CD4-positive, alpha-beta T cell (primary cell): ENCODE measurements around the gene TNP2. TPM values are rescaled to one million over a fixed set of nuclear protein-coding genes. Genes with fewer than 3 reads are reported as not detected.
A peak's percentile ranks its signal among the peaks of the same experiment; 100 is the strongest.

Source experiments
- ATAC-seq: fragments of 200-7000 bp; cut with Tn5 transposase; one replicate; pipeline ENCODE4 v1.10.0; 2022; ENCODE audit warnings: mild to moderate bottlenecking; ENCODE audit not compliant: poor library complexity
- CTCF ChIA-PET: fragments of 350-600 bp; sonication (Branson Sonifier 250); formaldehyde crosslinking; loops from one replicate; lab custom pipeline; 2021; ENCODE audit warnings: antibody characterized with exemption, inconsistent platforms; lab: Charles Lee
- POLR2A ChIA-PET: fragments of 350-600 bp; sonication (Branson Sonifier 250); formaldehyde crosslinking; loops from one replicate; lab custom pipeline; 2021; ENCODE audit warnings: antibody characterized with exemption, inconsistent platforms; lab: Charles Lee
- DNase-seq, 14 experiments: peaks; one replicate each; pipeline ENCODE4 v3.0.0-alpha.2; 2013 to 2020; ENCODE audit warnings: mixed read lengths in 2 of 14
- H3K27ac ChIP-seq, 2 donors: one replicate each; pipeline versions ENCODE4 v1.5.1 to v1.7.0; 2013; ENCODE audit warnings: low read length in 2 of 2, low read depth in 1 of 2, mild to moderate bottlenecking in 1 of 2
- H3K27me3 ChIP-seq, 2 experiments: 1 replicate in 1 of 2; 2 replicates in 1 of 2; pipeline versions ENCODE4 v1.6.1 to v1.7.0; 2013; ENCODE audit warnings: low read length in 2 of 2, control low read depth in 1 of 2, mild to moderate bottlenecking in 1 of 2, moderate library complexity in 1 of 2; ENCODE audit not compliant: insufficient read depth in 2 of 2, control insufficient read depth in 1 of 2
- H3K36me3 ChIP-seq: one replicate; pipeline ENCODE4 v1.6.1; 2013; ENCODE audit warnings: low read length, control low read depth; ENCODE audit not compliant: insufficient read depth
- H3K4me1 ChIP-seq: one replicate; pipeline ENCODE4 v1.6.1; 2013; ENCODE audit warnings: low read length, control low read depth; ENCODE audit not compliant: insufficient read depth
- H3K4me3 ChIP-seq: one replicate; pipeline ENCODE4 v1.5.1; 2013; ENCODE audit warnings: mild to moderate bottlenecking, low read length, moderate library complexity
- H3K9me3 ChIP-seq, 2 experiments: 1 replicate in 1 of 2; 2 replicates in 1 of 2; pipeline versions ENCODE4 v1.6.1 to v1.7.0; 2013; ENCODE audit warnings: low read length in 2 of 2, mild to moderate bottlenecking in 2 of 2, control low read depth in 1 of 2, moderate library complexity in 1 of 2; ENCODE audit not compliant: control insufficient read depth in 1 of 2, insufficient read depth in 1 of 2
- H3K27ac Mint-ChIP-seq: one replicate; pipeline ENCODE4 v1.8.0; 2020; ENCODE audit warnings: mixed read lengths
- H3K27me3 Mint-ChIP-seq: one replicate; pipeline ENCODE4 v1.8.0; 2021; ENCODE audit warnings: mixed read lengths
- H3K36me3 Mint-ChIP-seq: one replicate; pipeline ENCODE4 v1.8.0; 2021; ENCODE audit warnings: low read depth, mixed read lengths
- H3K4me1 Mint-ChIP-seq: one replicate; pipeline ENCODE4 v1.8.0; 2021; ENCODE audit warnings: low read depth, mixed read lengths
- H3K4me3 Mint-ChIP-seq: one replicate; pipeline ENCODE4 v1.8.0; 2020; ENCODE audit warnings: mild to moderate bottlenecking, mixed read lengths
- H3K9me3 Mint-ChIP-seq: one replicate; pipeline ENCODE4 v1.8.0; 2020; ENCODE audit warnings: mixed read lengths
- CTCF ChIP-seq: fragments of 200-600 bp; IDR thresholded peaks from one replicate; pipeline ENCODE4 v1.8.0; 2022; ENCODE audit warnings: antibody characterized with exemption, mild to moderate bottlenecking
- intact Hi-C, 2 experiments: fragments of 100-400 bp; cut with DNase I in 1 of 2; cut with micrococcal nuclease in 1 of 2; formaldehyde crosslinking; loops; one replicate each; pipeline versions ENCODE4 v1.15.1 to v1.9.0; 2023 to 2025; cut with DNase I, micrococcal nuclease
- total RNA-seq, 174 experiments: library from RNA in 2 of 174; stranded (reverse) in 2 of 174; gene quantifications; one replicate each; pipeline ENCODE4 v1.2.3 and lab custom pipeline; 2021 to 2026

The TNP2 gene
- total RNA-seq, 2 experiments from 2014 or later, result not detected

DNA sequence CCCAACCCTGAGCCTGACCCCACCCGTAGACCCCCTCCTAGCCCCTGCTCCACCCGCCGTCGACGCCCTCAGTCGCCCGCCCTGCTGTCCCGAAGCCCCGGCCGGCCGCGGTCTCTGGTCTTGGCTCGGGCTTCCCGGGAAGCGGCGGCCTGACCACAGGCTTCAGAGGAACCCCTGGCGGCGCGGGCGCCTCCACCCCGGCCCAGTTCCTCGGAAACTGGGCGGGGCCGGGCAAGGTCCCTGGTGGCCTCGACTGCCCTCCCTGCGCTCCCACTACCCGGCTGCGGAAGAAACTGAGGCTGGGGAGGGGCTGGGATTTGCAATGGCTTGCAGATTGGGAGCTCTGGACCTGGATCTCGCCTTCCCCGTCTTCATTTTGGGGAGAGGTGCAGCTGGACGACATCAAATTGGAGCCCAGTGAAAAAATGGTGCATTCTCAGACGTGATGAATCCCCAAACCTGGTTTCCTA is 12.4 kb downstream of the TNP2 start:
- Mint-ChIP-seq H3K4me3 (peak overlapping the region; percentile 99), H3K36me3 (peaks cover 31% of the 10 kb centered on the region), H3K4me1 (peaks cover 55% of the 10 kb centered on the region), H3K9me3 (no peaks in the 10 kb centered on the region), H3K27me3 (no peaks in the 10 kb centered on the region), H3K27ac (peak overlapping the region; percentile 97)
- CTCF ChIA-PET, result interaction anchor here (0.6 to 5.6 kb wide), 12 partner anchors 23 to 486 kb away, joined by 3 to 50 read pairs (median 6); partner anchors contain the start of gene TXNDC11
- POLR2A ChIA-PET, result interaction anchor here (0.5 to 8.5 kb wide), 39 partner anchors 9 to 540 kb away, joined by 3 to 195 read pairs (median 5); partner anchors contain the start of genes CLEC16A, DEXI, TXNDC11 and ZC3H7A
- no peaks in the 10 kb centered on the region for H3K9me3 ChIP-seq
- peak overlapping the region; percentile 96 for H3K4me3 ChIP-seq
- H3K27ac ChIP-seq, result peak overlapping the region; percentile 74 to 83
- TF ChIP-seq CTCF, result no peak
- H3K27me3 ChIP-seq, result no peaks in the 10 kb centered on the region
- H3K4me1 ChIP-seq, result peaks cover 60% of the 10 kb centered on the region
- peaks cover 7% of the 10 kb centered on the region for H3K36me3 ChIP-seq
- DNase-seq (peak in 5 of 14 experiments; percentile 9 to 63 (median 27)), ATAC-seq (no peak)
- intact Hi-C loops, result loop anchor here (1.0 to 10.0 kb wide), 9 partner anchors 41 to 658 kb away; partner anchors contain the start of genes GSPT1 (in 1 of the 2), RMI2 (in 1 of the 2) and TXNDC11 (in 1 of the 2)

GRCh38 chr16:11255737-11256660 is 13.1 kb downstream of the TNP2 start, which contains the start of gene SOCS1:
TSS of gene SOCS1 (minus strand) at chr16:11256204. CDS start at chr16:11255478, 726 bp downstream.
- Histone ChIP-seq H3K4me1 (peaks cover 66% of the 10 kb centered on the region), H3K27ac (peak within 1 kb of the TSS; percentile 83 to 86), H3K9me3 (no peaks in the 10 kb centered on the region), H3K36me3 (peaks cover 7% of the 10 kb centered on the region), H3K27me3 (no peaks in the 10 kb centered on the region), H3K4me3 (peak within 1 kb of the TSS; percentile 96)
- peak; percentile 75 for TF ChIP-seq CTCF
- DNase-seq, result peak; percentile 72 to 95 (median 88)
- POLR2A ChIA-PET, result interaction anchor here (0.5 to 8.5 kb wide), 51 partner anchors 8 to 541 kb away, joined by 3 to 195 read pairs (median 4); partner anchors contain the start of genes CLEC16A, DEXI, TXNDC11 and ZC3H7A
- intact Hi-C loops, result loop anchor here (1.0 to 10.0 kb wide), 11 partner anchors 31 to 659 kb away; partner anchors contain the start of genes GSPT1 (in 1 of the 2), RMI2 (in 1 of the 2) and TXNDC11 (in 1 of the 2)
- CTCF ChIA-PET, result interaction anchor here (0.6 to 5.6 kb wide), 19 partner anchors 22 to 486 kb away, joined by 3 to 50 read pairs (median 4); partner anchors contain the start of gene TXNDC11
- ATAC-seq, result peak; percentile 58
- Mint-ChIP-seq H3K9me3 (no peaks in the 10 kb centered on the region), H3K4me1 (peaks cover 56% of the 10 kb centered on the region), H3K27ac (peak within 1 kb of the TSS; percentile 97), H3K4me3 (peak within 1 kb of the TSS; percentile 99), H3K27me3 (no peaks in the 10 kb centered on the region), H3K36me3 (peaks cover 32% of the 10 kb centered on the region)
